SU-DHL-6 (cell line): ENCODE results near the gene DDX54.

Experiments used
- CTCF ChIP-seq: fragments of 200-600 bp; sonication (generic); IDR thresholded peaks from one replicate; pipeline ENCODE4 v1.5.1; 2017; ENCODE audit warnings: antibody characterized with exemption, mild to moderate bottlenecking, low read length, moderate library complexity; ENCODE audit not compliant: insufficient read depth, poor library complexity, severe bottlenecking
- EZH2phosphoT487 ChIP-seq: fragments of 200-600 bp; sonication (generic), shearing (Covaris generic); conservative IDR thresholded peaks from 2 replicates; pipeline ENCODE4 v1.6.1; 2018; ENCODE audit warnings: mild to moderate bottlenecking, antibody characterized with exemption, low read length, moderate library complexity, mixed read lengths

- TF ChIP-seq CTCF (no peak), EZH2phosphoT487 (no peak)
Observed at GRCh38 chr12:113170926-113171325, 14.4 kb downstream of the DDX54 start.
